PC-3 (cell line): ENCODE measurements around the gene LMO4.

ENCODE experiments used
- CTCF ChIP-seq: fragments of 300-600 bp; sonication (generic); conservative IDR thresholded peaks from 2 replicates; pipeline ENCODE4 v1.5.1; 2017; ENCODE audit warnings: antibody characterized with exemption, low read depth, mild to moderate bottlenecking, low read length
- EZH2 ChIP-seq: fragments of 300-600 bp; sonication (generic); IDR thresholded peaks from one replicate; pipeline ENCODE4 v1.6.1; 2017; ENCODE audit warnings: antibody characterized with exemption, mild to moderate bottlenecking, low read length; ENCODE audit not compliant: unreplicated experiment

- TF ChIP-seq CTCF = no peak
- no peak for TF ChIP-seq EZH2
Observed at GRCh38 chr1:87362063-87362833, 33.6 kb downstream of the LMO4 start.
